Left cardiac atrium (tissue), 4 donors: ENCODE results near the gene WDR76. TPM values are rescaled to one million over a fixed set of nuclear protein-coding genes. Genes with fewer than 3 reads are reported as not detected.
A peak's percentile ranks its signal among the peaks of the same experiment; 100 is the strongest.
"Not testable (repeated sequence)": the region's sequence is repeated elsewhere in the genome, so short reads cannot be mapped to it uniquely, and the experiment has no call there.

Experiments used
- ATAC-seq, 2 donors: fragments of 200-7000 bp; cut with Tn5 transposase; one replicate each; pipeline ENCODE4 v1.9.1; 2020; ENCODE audit warnings: mild to moderate bottlenecking in 2 of 2, moderate library complexity in 2 of 2
- DNase-seq: peaks from one replicate; pipeline ENCODE4 v3.0.0-alpha.2; 2020
- intact Hi-C, 2 donors: fragments of 100-400 bp; cut with DNase I; formaldehyde crosslinking; loops; one replicate each; pipeline versions ENCODE4 v1.14.1 to v1.15.1; 2022 to 2023
- total RNA-seq, 2 donors: library from RNA; stranded (reverse); fragmentation: NEBNext Ultra II Directional; extraction: Animal tissue kit (Norgen Biotek cat#: 25700); gene quantifications; one replicate each; pipeline ENCODE4 v1.2.1, GENCODE V29; 2021
- donor health status: DM: no; HTN: yes; CAD: no.
- donor health status: DM: no; HTN: yes; CAD: no; lungs with severe emphysema.
- donor health status: DM: yes; HTN: yes; CAD: no.
- donor health status: Dilated cardiomyopathy.

WDR76 gene
- total RNA-seq, 2 donors from 2014 or later: 1.5 to 4.3 TPM

DNA sequence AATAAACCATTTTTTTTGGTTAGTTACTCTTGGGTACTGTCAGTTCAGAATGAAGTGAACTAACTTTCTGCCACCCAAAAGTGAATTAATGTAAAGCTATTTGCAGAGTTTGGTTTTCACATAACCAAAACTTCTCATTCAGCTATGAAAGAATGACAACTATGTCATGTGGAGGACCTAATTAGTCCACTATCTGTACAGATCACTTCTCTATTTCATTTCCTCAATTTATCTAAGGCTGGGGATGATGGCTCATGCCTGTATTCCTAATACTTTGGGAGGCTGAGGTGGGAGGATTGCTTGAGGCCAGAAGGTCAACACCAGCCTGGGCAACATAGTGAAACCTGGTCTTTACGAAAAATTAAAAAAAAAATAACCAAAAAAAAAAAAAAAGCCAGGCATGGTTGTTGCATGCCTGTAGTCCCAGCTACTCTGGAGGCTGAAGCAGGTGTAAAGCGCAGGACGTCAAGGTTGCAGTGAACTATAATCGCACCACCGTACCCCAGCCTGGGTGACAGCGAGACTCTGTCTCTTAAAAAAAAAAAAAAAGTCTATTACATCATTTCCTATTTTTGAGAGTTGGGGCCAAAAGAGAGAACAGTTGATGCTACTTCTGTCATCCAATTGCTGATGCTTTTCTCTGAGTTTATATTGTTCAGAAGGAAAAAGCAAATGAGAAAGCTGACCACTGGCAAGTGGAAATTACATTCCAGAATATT is 17.7 kb upstream of the WDR76 start:
- DNase-seq: no peak
- ATAC-seq: no peak
- intact Hi-C loops: no loop called here

DNA sequence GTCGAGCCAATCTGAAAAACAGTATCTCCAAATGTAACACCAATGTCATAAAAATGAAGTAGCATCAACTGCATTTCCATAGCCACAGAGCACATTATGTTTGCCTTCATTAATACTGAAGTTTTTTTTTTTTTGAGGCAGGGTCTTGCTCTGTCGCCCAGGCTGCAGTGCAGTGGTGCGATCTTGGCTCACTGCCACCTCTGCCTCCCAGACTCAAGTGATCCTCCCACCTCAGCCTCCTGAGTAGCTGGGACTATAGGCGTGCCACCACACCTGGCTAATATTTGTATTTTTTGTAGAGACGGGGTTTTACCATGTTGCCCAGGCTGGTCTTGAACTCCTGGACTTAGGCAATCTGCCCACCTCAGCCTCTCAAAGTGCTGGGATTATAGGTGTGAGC is 11.7 kb upstream of the WDR76 start:
- ATAC-seq, intact Hi-C loops: not testable (repeated sequence)

DNA sequence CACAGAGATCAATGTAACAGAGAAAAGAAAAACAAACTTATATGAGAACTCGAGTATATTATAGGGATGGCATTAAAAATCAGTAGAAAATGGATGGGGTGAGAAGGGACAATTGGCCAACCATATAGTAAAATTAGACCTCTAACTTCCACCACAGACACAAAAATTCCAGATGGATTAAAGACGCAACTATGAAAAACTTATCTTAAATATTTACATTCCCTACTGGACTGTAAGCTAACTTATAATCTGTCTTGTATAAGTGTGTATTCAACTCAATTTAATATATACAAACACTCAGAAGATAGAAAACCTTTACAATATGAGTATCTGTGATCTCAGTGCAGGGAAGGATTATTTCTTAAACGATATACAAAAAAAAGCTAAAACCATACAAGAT is 5.3 kb upstream of the WDR76 start:
- DNase-seq (no peak), ATAC-seq (no peak)
- intact Hi-C loops: no loop called here

More for the DNA sequence above, 11.7 kb upstream of the WDR76 start:
- DNase-seq: not testable (repeated sequence)

DNA sequence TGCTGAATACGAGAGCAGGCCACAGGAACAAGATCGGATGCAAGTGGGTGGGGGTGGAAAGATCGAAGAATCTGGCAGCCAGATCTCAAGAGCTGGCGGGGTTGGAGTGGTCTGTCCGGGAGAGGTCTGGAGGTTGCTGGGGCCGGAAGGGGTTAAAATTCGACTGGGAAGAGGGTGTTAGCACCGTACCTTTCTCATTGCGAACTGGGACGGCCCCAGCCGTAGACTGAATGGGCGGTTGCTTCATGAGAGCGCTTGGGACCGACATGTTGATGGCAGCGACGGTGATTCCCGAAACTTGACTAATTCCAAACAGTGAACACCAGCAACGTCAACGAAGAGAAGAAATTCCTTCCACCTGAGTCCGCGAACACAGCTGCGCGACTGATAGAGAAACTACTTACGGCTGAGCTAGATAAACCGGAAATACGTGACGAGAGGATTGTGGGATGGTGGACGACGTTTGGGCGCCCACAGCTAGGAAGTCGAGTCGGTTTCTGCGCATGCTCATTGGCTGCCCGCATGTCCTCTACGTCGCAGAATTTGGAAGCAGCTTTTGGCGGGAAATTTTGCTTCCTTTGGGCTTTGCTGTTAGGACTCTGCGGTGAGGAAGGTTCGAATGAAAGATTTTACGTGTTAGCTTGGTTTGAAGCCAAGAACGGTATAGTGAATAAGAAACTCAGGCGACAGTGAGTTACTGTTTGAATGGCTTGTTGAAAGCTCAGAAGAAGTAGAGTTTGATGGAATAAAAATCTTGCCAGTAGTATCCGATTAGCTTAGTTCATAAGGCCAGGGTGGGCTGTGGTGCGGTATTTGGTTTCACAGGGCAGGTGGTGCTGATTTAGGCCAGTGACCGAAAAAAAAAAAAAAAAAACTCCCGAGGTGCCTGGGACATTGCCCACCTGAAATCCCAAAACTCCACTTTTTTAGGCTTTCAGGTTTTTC is 2.2 kb upstream of the WDR76 start, which contains the start of gene MFAP1:
MFAP1 (minus strand) TSS at position 389 of the 945 bp plus-strand sequence; CDS start at position 268, 121 bp downstream.
- intact Hi-C loops: no loop called here
- peak; percentile 95 to 96 for ATAC-seq

DNA sequence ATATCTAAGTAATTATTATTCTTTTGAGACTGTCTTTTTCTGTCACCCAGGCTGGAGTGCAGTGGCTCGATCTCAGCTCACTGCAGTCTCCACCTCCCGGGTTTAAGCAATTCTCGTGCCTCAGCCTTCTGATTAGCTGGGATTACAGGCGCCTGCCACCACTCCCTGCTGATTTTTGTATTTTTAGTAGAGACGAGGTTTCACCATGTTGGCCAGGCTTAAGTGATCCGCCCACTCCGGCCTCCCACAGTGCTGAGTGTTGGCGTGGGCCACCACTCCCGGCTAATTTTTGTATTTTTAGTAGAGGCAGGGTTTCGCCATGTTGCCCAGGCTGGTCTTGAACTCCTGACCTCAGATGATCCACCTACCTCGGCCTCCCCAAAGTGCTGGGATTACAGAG is 1.5 kb upstream of the WDR76 start:
- DNase-seq, intact Hi-C loops, ATAC-seq: not testable (repeated sequence)

More for the DNA sequence above, 2.2 kb upstream of the WDR76 start, which contains the start of gene MFAP1:
- peak; percentile 96 for DNase-seq

DNA sequence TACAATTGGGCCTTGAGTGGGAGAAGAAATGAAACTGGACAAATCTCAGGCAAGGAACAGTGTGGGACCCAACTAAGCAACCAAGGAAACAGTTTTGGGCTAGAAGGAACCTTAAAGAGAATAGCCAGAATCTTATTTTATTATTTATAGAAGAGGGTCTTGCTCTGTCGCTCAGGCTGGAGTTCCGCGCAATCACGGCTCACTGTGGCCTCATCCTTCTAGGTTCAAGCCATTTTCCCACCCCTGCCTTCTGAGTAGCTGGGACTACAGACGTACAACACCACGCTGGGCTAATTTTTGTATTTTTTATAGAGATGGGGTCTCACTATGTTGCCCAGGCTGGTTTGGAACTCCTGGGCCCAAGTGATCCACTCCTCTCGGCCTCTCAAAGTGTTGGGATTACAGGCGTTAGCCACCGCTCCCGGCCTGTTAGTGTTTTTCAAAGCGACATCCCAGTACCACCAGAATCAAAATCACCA is 734 bp upstream of the WDR76 start:
- intact Hi-C loops: no loop called here
- ATAC-seq: no peak
- DNase-seq: no peak

DNA sequence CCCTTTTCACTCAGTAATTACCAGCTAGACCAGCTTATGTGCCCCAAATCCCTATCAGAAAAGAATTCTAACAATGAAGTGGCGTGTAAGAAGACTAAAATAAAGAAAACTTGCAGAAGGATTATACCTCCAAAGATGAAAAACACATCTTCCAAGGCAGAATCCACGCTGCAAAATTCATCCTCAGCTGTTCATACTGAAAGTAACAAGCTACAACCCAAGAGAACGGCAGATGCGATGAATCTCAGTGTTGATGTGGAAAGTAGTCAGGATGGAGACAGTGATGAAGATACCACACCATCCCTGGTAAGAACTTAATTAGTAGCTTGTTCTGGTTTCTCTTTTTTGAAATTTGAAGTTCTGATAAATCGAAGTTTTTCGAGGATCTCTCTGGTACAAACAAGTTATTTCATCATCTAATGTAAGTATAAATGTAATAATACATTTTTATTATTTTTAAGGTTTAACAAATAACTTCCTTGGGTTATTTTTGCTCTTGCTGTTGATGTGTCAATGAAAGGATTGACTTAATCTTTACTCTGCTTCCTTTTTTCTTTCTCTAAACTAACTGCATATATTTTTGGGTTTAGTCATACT is 1.4 kb downstream of the WDR76 start:
- ATAC-seq (no peak), DNase-seq (no peak)
- intact Hi-C loops: no loop called here

DNA sequence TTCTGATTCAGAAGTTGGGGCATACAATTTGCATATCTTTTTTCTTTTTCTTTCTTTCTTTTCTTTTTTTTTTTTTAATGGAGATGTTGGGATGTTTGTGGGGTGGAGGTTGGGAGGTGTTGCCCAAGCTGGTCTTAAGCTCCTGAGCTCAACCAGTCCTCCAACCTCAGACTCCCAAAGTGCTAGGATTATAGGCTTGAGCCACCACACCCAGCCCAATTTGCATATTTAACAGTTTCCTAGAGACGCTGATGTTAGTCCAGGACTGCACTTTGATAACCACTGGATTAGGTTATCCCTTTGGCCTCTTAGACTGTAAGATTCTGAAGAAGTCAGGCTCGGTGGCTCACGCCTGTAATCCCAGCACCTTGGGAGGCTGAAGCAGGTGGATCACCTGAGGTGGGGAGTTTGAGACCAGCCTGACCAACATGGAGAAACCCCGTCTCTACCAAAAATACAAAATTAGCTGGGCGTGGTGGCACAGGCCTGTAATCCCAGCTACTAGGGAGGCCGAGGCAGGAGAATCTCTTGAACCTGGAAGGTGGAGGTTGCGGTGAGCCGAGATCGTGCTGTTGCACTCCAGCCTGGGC is 3.2 kb downstream of the WDR76 start:
- DNase-seq, ATAC-seq, intact Hi-C loops: not testable (repeated sequence)

DNA sequence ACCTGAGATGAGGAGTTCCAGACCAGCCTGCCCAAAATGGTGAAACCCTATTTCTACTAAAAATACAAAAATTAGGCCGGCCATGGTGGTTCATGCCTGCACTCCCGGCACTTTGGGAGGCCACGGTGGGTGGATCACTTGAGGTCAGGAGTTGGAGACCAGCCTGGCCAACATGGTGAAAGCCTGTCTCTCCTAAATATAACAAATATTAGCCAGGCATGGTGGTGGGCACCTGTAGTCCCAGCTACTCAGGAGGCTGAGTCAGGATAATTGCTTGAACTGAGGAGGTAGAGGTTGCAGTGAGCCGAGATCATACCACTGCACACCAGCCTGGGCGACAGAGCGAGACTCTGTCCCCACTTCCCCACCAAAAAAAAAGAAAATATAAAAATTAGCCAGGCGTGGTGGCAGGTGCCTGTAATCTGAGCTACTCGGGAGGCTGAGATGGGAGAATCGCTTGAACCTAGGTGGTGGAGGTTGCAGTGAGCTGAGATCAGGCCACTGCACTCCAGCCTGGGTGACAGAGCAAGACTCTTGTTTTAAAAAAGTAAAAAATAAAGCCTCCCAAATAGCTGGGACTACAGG is 4.0 kb downstream of the WDR76 start:
- DNase-seq, ATAC-seq, intact Hi-C loops: not testable (repeated sequence)

DNA sequence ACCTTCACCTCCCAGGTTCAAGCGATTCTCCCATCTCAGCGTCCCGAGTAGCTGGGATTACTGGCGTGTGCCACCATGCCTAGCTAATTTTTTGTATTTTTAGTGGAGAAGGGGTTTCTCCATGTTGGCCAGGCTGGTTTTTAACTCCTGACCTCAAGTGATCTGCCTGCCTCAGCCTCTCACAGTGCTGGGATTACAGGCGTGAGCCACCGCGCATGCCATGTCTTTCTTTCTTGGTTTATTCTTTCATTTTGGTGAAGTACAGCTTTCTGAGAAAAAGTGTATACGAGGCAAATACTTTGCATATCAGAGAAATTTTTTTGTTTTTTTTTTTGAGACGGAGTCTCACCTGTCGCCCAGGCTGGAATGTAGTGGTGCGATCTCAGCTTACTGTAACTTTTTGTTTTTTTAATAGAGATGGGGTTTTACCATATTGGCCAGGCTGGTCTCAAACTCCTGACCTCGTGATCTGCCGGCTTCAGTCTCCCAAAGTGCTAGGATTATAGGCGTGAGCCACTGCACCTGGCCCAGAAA is 4.8 kb downstream of the WDR76 start:
- ATAC-seq, DNase-seq, intact Hi-C loops: not testable (repeated sequence)

DNA sequence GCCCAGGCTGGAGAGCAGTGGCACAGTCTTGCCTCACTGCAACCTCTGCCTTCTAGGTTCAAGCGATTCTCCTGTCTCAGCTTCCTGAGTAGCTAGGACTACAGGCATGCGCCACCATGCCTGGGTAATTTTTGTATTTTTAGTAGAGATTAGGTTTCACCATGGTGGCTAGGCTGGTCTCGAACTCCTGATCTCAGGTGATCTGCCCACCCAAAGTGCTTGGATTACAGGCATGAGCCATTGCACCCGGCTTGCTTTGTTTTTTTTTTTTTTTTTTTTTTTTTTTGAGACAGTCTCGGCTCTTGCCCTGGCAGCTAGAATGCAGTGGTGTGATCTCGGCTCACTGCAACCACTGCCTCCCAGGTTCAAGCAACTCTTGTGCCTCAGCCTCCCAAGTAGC is 5.7 kb downstream of the WDR76 start:
- DNase-seq, ATAC-seq, intact Hi-C loops: not testable (repeated sequence)

DNA sequence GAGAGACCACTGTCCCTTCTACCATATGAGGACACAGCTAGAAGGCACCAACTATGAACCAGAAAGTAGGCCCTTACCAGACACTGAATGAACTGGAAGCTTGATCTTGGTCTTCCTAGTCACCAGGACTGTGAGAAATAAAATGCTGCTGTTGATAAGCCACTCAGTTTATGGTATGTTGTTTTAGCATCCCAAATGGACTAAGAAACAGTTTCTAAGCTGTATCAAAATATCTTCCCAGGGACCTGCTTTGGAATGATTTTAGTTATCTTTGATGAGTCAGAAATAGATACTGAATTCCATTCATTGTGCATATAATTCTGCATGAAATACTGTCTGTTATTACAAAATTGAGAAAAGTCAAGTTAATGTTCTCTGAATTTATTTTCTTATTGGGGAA is 18.6 kb downstream of the WDR76 start:
- DNase-seq (no peak), ATAC-seq (no peak)
- intact Hi-C loops: no loop called here

DNA sequence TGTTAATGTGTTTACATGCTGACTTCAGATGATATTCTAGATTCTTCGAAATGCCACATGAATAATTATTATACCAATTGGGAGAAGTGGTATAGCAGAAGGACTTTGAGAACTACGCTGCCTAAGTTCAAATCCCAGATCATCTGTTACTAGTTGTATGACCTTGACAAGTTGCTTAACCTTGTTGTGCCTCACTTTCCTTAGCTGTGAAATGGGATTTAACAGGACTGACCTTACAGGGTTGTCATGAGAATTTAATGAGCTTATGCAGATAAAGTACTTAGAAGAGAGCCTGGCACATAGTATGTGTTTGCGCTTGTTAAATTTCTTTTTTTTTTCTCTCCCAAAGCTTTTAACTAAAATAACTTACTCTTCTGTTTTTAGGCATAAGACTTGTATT is 24.4 kb downstream of the WDR76 start:
- intact Hi-C loops: no loop called here
- ATAC-seq: no peak

DNA sequence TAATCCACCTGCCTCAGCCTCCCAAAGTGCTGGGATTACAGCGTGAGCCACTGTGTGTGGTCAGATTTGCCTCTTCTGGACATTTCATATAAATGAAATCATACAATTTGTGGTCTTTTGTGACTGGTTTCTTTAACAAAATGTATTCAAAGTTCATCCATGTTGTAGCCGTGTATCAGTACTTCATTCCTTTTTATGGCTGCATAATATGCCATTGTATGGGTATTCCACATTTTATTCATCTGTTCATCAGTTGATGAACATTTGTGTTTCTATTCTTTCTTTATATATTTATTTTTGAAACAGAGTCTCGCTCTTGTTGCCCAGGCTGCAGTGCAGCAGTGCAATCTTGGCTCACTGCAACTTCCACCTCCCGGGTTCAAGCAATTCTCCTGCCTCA is 25.8 kb downstream of the WDR76 start:
- DNase-seq (no peak), ATAC-seq (no peak)
- intact Hi-C loops: no loop called here

More for the DNA sequence above, 24.4 kb downstream of the WDR76 start:
- no peak for DNase-seq

DNA sequence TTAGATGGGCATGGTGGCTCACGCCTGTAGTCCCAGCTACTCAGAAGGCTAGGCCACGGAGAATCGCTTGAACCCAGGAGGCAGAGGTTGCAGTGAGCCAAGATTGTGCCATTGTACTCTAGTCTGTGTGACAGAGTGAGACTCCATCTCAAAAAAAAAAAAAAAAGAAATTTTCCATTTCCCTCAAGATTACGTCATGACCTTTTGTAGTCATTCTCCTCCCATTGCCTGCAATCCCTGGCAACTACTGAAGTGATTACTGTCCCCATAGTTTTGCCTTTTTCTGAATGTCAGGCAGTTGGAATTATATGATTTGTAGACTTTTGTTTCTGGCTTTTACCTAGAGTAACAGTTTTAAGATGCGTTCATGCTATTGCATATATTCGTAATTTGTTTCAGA is 28.0 kb downstream of the WDR76 start:
- ATAC-seq: no peak
- no peak for DNase-seq
- intact Hi-C loops: no loop called here

DNA sequence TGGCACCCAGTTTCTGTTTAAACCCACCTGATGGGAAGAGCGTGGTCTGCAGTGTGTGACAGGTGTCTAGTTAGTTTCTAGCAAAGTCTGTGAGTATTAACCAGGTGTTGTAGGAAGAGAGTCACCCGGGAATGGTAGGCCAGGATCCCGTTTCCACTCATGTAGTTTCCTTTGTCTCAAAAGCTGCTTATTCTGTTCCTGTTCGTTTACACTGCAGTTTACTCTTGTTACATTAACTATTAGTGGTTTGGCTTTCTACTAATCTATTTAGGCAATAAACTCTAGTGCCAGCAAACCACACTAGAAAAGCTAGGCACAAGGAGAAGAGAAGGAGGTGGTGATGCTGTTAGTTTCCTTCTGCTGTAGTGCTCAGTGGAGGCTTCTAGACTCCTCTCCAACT is 32.7 kb downstream of the WDR76 start:
- intact Hi-C loops: no loop called here
- ATAC-seq (no peak), DNase-seq (no peak)

DNA sequence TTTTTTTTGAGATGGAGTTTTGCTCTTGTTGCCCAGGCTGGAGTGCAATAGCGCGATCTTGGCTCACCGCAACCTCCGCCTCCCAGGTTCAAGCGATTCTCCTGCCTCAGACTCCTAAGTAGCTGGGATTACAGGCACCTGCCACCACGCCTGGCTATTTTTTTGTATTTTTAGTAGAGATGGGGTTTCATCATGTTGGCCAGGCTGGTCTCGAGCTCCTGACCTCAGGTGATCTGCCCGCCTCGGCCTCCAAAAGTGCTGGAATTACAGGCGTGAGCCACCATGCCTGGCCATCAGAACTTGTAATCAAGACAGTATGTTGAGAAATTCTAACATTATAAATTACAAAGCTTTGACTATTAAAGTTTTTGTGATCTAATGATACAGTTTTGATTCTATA is 39.8 kb downstream of the WDR76 start:
- intact Hi-C loops, ATAC-seq, DNase-seq: not testable (repeated sequence)

DNA sequence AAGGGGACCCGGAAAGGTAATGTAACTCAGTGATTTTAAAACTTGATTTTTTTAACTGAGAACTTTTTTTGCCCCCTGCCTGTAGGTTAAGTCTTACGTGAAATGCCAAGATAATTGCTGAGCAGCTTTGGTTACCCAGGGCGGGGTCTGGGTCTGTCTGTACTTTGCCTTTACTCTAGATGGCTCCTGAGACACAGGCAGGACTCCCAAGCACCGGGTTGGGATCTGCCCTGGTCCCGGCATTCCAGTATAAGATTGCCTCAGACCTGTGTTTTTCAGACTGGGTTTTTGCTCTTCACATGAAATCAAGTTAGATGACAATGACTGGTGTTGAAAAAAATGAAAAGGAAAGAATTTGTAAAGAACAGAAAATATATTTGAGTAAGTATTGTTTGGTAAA is 40.3 kb downstream of the WDR76 start:
- no peak for ATAC-seq
- DNase-seq: no peak
- intact Hi-C loops: no loop called here
